ENCODE measurements around the gene MUL1. TPM values are rescaled to one million over a fixed set of nuclear protein-coding genes. Genes with fewer than 3 reads are reported as not detected.
A peak's percentile ranks its signal among the peaks of the same experiment; 100 is the strongest.

Gene MUL1
- total RNA-seq, 2 donors from 2014 or later = 15.6 to 19.8 TPM

DNA sequence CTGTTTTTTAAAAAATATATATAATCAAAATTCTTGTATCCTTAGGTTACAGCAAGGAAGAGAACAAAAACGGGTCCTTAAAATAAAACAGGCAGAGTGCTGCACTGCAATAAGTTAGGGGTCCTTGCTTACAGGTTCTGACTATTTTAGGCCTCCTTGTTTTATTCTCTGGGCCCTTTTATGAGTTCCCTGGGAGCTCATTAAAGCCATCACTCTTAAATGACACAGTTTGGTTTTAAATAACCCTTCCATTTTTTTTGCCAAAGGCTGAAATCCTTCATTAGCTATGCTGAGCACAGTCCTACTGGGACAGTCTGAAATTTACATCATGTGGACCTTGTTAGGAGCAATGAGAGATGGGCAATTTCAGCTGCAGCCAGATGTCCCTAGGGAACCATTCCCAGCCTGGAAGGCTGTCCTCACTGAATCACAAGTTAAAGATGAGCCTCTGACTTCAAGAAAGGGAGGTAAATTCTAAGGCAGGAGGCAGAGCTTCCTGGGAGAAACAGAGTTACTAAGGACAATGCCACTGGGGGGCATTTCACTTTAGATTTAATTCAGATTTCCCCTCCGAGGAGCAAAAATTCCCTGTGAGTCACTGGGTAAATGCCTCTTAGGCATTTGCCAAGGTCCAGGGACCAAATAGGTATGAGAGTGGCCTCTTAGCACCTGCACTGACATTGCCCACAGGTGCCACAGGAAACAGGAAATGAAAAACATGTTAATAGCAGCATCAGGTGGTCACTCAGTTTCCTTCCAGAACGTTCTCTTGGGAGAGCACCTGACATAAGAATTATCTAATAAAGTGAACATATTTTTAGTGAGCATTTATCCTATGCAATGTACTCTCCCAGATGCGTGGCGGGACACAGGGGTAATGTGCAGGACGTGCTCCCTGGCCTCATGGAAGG, 3.8 kb upstream of the MUL1 start:
- H3K9me3 Mint-ChIP-seq = no peaks in the 10 kb centered on the region
- H3K36me3 ChIP-seq (ENCODE audit: control insufficient read depth, insufficient read depth, low read length) = no peaks in the 10 kb centered on the region
- no peak overlapping the region for H3K27ac Mint-ChIP-seq
- no peak overlapping the region for H3K27ac ChIP-seq (ENCODE audit: low read depth, low read length)
- WGBS, 2 experiments (ENCODE audit: insufficient coverage in 1 of 2, insufficient read length in 1 of 2) = 72 to 77% methylated on average over 3 to 6 of the region's 6 CpGs
- H3K9me3 ChIP-seq (ENCODE audit: control insufficient read depth, low read length) = no peaks in the 10 kb centered on the region
- H3K9ac ChIP-seq (ENCODE audit: extremely low read depth, low read length, poor library complexity, severe bottlenecking) = no peak overlapping the region
- no peak for DNase-seq
- no peaks in the 10 kb centered on the region for H3K4me1 ChIP-seq (ENCODE audit: control insufficient read depth, insufficient read depth, low read length)
- H3K4me1 Mint-ChIP-seq = peaks cover 5% of the 10 kb centered on the region
- no peaks in the 10 kb centered on the region for H3K36me3 Mint-ChIP-seq (ENCODE audit: low read depth)
- peaks cover 58% of the 10 kb centered on the region for H3K27me3 ChIP-seq (ENCODE audit: control insufficient read depth, insufficient read depth, low read length, poor library complexity, severe bottlenecking)
- TF ChIP-seq, protein P1, sequence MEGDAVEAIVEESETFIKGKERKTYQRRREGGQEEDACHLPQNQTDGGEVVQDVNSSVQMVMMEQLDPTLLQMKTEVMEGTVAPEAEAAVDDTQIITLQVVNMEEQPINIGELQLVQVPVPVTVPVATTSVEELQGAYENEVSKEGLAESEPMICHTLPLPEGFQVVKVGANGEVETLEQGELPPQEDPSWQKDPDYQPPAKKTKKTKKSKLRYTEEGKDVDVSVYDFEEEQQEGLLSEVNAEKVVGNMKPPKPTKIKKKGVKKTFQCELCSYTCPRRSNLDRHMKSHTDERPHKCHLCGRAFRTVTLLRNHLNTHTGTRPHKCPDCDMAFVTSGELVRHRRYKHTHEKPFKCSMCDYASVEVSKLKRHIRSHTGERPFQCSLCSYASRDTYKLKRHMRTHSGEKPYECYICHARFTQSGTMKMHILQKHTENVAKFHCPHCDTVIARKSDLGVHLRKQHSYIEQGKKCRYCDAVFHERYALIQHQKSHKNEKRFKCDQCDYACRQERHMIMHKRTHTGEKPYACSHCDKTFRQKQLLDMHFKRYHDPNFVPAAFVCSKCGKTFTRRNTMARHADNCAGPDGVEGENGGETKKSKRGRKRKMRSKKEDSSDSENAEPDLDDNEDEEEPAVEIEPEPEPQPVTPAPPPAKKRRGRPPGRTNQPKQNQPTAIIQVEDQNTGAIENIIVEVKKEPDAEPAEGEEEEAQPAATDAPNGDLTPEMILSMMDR (conservative IDR thresholded peaks at IDR 0.05) = no peak
- H3K4me3 ChIP-seq (ENCODE audit: low read length) = no peak overlapping the region
- peaks cover 61% of the 10 kb centered on the region for H3K27me3 Mint-ChIP-seq (ENCODE audit: insufficient read depth)
- no peak overlapping the region for H3K4me3 Mint-ChIP-seq

DNA sequence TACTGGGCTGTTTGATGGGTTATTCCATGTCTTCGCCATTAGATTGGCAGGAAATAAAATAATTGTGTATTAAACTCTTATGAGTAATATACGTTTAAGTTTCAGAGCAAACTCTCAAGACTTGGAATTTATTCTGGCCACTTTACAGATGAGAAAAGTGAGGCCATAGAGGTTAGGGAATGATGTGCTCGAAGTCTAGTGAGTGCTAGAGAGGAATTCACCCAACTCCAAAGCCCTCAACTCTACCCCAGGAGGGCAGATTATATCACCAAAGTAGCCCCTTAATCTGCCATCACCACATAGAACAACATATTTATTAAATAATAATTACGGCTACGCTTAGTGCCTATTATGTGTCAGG, 440 bp upstream of the MUL1 start:
- Histone ChIP-seq H3K27me3 (ENCODE audit: control insufficient read depth, insufficient read depth, low read length, poor library complexity, severe bottlenecking) (peaks cover 44% of the 10 kb centered on the region), H3K9ac (ENCODE audit: extremely low read depth, low read length, poor library complexity, severe bottlenecking) (no peak overlapping the region), H3K4me1 (ENCODE audit: control insufficient read depth, insufficient read depth, low read length) (no peaks in the 10 kb centered on the region), H3K27ac (ENCODE audit: low read depth, low read length) (no peak overlapping the region), H3K36me3 (ENCODE audit: control insufficient read depth, insufficient read depth, low read length) (peaks cover 11% of the 10 kb centered on the region), H3K4me3 (ENCODE audit: low read length) (peak overlapping the region; percentile 96), H3K9me3 (ENCODE audit: control insufficient read depth, low read length) (no peaks in the 10 kb centered on the region)
- Mint-ChIP-seq H3K36me3 (ENCODE audit: low read depth) (no peaks in the 10 kb centered on the region), H3K9me3 (no peaks in the 10 kb centered on the region), H3K27me3 (ENCODE audit: insufficient read depth) (peaks cover 45% of the 10 kb centered on the region), H3K4me3 (peak overlapping the region; percentile 90), H3K4me1 (peaks cover 5% of the 10 kb centered on the region), H3K27ac (no peak overlapping the region)
- WGBS, 2 experiments (ENCODE audit: insufficient coverage in 1 of 2, insufficient read length in 1 of 2) = 67 to 75% methylated on average over 3 to 5 of the region's 5 CpGs
- DNase-seq = no peak
- TF ChIP-seq, protein P1 (conservative IDR thresholded peaks at IDR 0.05) = no peak

DNA sequence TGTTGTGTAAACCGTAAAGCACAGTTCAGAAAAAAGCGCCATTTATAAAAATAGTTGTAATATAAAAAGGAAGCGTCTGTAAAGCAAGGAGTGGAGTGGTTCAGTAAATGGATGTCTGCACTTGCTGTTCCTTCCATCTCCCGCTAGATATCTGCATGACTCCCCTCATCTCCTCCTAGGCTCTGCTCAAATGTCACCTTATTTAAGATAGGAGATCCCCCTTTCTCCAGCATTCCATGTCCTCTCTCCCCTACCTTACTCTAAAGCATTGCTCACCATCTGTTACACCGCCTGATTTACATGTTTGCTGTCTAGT, 745 bp downstream of the MUL1 start:
- Mint-ChIP-seq H3K36me3 (ENCODE audit: low read depth) (no peaks in the 10 kb centered on the region), H3K27ac (peak overlapping the region; percentile 92), H3K4me3 (peak overlapping the region; percentile 90), H3K9me3 (no peaks in the 10 kb centered on the region), H3K4me1 (peaks cover 5% of the 10 kb centered on the region), H3K27me3 (ENCODE audit: insufficient read depth) (peaks cover 34% of the 10 kb centered on the region)
- no peak for DNase-seq
- Histone ChIP-seq H3K4me3 (ENCODE audit: low read length) (peak overlapping the region; percentile 96), H3K27ac (ENCODE audit: low read depth, low read length) (no peak overlapping the region), H3K27me3 (ENCODE audit: control insufficient read depth, insufficient read depth, low read length, poor library complexity, severe bottlenecking) (peaks cover 38% of the 10 kb centered on the region), H3K36me3 (ENCODE audit: control insufficient read depth, insufficient read depth, low read length) (peaks cover 19% of the 10 kb centered on the region), H3K4me1 (ENCODE audit: control insufficient read depth, insufficient read depth, low read length) (no peaks in the 10 kb centered on the region), H3K9me3 (ENCODE audit: control insufficient read depth, low read length) (no peaks in the 10 kb centered on the region), H3K9ac (ENCODE audit: extremely low read depth, low read length, poor library complexity, severe bottlenecking) (peak overlapping the region; percentile 54)
- TF ChIP-seq, protein P1 (conservative IDR thresholded peaks at IDR 0.05) = no peak
- 67 to 81% methylated on average over 4 to 5 of the region's 5 CpGs for WGBS, 2 experiments (ENCODE audit: insufficient coverage in 1 of 2, insufficient read length in 1 of 2)
